GM21367 (cell line): Measurements from ENCODE around the gene ASIC1.
"Not testable (repeated sequence)": the region's sequence is repeated elsewhere in the genome, so short reads cannot be mapped to it uniquely, and the experiment has no call there.

Experiments used
- ATAC-seq: cut with Tn5 transposase; IDR thresholded peaks from one replicate; pipeline ENCODE4 v1.9.1; 2021; ENCODE audit not compliant: unreplicated experiment

The ASIC1 gene

GRCh38 chr12:50084409-50084774 is 27.0 kb downstream of the ASIC1 start:
- not testable (repeated sequence) for ATAC-seq

- ATAC-seq = peak; percentile 75
These were observed 27.6 kb downstream of the ASIC1 start, which contains the start of gene SMARCD1 for GRCh38 chr12:50084775-50085614. TSS of gene SMARCD1 (plus strand) at chr12:50085342. CDS start at chr12:50085370, 28 bp downstream.

- peak; percentile 4 for ATAC-seq
These were observed 28.2 kb downstream of the ASIC1 start for GRCh38 chr12:50085615-50086072.

GRCh38 chr12:50086148-50086547 is 28.8 kb downstream of the ASIC1 start:
- no peak for ATAC-seq

- no peak for ATAC-seq
These were observed 29.8 kb downstream of the ASIC1 start for GRCh38 chr12:50087151-50087550.

DNA sequence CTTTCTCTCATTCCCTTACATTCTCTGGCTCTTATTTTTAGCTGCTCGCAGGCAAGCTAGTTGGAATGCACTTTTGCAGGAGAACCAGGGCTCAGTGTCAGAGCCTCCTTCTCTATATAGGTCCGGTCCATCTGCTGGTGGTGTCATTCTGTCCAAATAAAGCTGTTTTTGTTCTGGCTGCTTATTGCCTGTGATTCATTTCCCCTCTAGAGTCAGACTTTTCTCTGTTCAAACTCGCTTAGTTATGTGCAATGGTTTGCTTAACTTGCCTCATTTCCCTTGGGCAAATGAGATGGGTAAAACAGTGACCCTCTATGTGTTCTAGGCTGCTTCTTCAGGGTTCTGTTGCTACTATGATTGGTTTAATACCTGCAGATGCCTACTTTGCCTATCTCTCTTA is 30.6 kb downstream of the ASIC1 start:
- ATAC-seq = no peak

DNA sequence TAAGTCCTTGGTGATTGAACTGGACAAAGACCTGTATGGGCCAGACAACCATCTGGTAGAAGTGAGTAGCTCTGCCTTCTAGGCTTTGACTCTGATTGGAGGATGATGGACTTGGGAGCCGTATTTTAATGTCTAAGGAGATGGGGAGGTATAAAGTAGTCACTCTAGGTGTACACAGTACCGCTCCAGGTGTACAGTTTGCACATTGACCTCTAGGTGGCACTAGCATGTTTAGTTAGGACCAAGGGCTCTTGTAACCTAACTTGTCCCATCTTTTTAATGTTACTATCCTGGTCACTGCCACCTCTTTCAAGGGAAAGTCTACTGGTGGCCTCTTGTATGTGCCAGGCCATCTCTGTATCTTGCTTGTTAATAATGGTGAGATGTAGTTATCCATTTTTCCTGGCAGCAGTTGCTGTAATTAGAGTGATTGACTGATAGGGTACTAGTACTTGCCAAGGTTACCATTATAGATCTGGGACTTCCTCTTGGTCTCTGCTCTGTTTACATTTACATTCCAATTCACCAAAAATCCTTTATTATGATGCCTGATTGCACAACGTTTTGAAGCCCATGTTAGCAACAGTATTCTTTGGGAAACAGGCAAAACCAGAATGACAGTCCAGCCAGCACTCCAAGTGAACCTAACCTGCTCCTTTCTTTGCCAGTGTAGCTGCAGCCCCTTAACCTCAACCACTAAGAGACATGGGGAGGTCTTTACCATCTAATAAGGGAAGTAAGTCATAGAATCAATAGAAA is 31.4 kb downstream of the ASIC1 start:
- no peak for ATAC-seq

DNA sequence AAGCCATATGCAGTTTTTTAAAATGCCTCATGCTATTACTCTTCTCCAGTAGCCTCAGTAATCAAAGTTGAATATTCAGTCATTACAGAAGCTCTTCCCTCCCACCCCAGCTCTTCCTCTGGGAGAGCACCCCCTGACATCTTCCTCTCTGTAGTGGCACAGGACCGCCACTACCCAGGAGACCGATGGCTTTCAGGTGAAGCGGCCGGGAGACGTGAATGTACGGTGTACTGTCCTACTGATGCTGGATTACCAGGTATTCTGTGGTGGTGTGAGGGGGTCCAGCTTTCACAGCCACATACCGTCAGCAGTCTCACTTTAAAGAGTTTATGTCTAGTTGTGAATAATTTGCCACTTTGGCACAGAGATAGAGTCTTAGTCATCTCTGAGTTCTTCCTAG is 32.3 kb downstream of the ASIC1 start:
- no peak for ATAC-seq

- ATAC-seq = no peak
These were observed 33.0 kb downstream of the ASIC1 start for GRCh38 chr12:50090391-50090790.

GRCh38 chr12:50097952-50098351 is 40.6 kb downstream of the ASIC1 start:
- ATAC-seq = no peak

- ATAC-seq = no peak
These were observed 42.1 kb downstream of the ASIC1 start for GRCh38 chr12:50099302-50100008.

GRCh38 chr12:50100561-50100960 is 43.2 kb downstream of the ASIC1 start:
- no peak for ATAC-seq

- ATAC-seq = no peak
These were observed 44.3 kb downstream of the ASIC1 start for GRCh38 chr12:50101663-50102062.

DNA sequence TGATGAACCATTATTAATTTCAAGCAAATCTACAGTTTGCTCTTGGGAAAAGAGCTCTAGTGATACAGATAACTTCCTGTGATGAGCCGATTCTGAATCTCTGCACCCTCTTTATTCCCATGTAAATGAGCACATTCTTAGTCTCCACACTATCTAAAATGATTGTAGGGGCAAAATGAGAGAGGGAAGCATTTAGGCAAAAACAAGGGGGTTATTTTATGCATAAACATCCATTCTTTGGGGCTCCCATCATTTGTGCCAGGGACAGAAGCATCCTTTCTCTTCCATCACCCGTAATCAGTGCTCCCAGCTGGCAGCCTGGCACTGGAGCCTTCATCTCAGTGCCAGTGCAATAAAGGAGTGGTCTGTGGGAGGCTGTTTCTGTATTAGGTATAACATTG is 44.7 kb downstream of the ASIC1 start:
- ATAC-seq = no peak

GRCh38 chr12:50102646-50103309 is 45.4 kb downstream of the ASIC1 start:
- no peak for ATAC-seq

GRCh38 chr12:50103351-50103750 is 46.0 kb downstream of the ASIC1 start:
- no peak for ATAC-seq

DNA sequence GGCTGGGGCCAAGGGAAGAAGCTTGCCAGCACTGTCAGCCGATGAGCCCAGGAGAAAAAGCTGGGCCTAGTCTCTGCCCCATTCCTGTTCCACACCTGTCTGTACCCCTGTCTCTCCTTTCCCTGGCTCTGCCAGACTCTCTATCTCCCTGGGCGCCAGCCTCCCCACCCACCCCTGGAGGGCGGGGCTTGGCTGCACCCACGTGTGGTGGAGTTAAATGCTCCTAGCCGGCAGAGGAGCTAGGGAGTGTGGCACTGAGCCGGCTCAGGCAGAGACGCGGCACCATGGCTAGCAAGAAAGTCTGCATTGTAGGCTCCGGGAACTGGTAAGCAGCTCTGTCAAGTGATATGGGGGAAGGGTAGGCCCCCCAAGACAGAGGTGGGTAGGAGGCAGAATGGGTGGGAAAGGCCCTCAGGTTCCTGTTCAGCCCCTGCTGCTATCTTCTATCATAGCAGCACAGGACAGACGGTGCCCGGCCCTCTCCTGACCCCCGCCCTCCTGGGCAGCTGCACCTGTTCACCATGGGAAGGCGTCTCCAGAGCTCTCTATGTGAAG is 46.4 kb downstream of the ASIC1 start, which contains the start of gene GPD1:
Gene GPD1, plus strand, starts transcription at position 242 of the 555 bp plus-strand sequence. Its CDS starts 43 bp downstream, at position 285.
- no peak for ATAC-seq

DNA sequence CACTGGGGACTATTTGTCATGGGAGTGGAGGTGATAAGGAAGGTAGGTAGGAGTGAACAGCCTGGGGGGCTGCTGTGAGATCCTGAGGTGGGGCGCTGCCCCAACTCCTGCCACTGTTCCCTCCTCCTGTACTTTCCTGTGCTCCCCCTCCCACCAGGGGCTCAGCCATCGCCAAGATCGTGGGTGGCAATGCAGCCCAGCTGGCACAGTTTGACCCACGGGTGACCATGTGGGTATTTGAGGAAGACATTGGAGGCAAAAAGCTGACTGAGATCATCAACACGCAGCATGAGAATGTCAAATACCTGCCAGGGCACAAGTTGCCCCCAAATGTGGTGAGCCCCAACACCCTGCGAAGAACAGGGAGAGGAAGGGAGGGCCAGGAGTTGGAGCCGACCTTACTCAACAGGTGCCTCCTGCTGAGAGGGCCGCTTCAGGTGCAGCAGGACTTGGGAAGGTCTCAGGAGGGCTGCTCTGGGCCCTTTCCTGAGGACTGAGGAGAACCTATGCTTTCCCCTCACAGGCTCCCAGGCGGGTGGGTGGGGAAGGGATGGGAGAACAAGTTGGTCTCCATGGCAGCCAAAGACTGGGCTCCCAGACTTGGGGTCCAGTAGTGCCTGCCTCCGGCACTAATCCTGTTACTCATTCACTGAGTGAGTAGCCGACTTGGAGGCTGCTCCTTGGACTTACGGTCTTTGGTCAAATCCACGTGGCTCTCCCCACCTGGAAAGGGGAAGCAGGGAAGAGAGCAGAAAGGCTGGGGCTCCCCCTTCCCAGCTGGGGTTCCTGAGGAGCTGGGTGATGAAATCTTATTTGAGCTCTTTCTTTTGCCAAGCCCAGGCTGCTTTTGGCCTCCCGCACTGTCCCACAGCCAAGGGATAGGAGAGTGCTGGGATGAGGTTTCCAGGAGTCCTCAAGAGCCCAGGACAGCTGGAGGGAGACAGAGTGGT is 47.3 kb downstream of the ASIC1 start:
- ATAC-seq = no peak

GRCh38 chr12:50105913-50106450 is 48.6 kb downstream of the ASIC1 start:
- no peak for ATAC-seq
